Loucy (cell line): Measurements from ENCODE around the gene TTYH3.

Experiments
- H2AFZ ChIP-seq: fragments of 200-600 bp; sonication (generic); 2 replicates; pipeline ENCODE4 v1.6.0; 2016; ENCODE audit warnings: antibody characterized with exemption, mild to moderate bottlenecking, low read length, moderate library complexity
- H3F3A ChIP-seq: fragments of 200-600 bp; 2 replicates; pipeline ENCODE4 v1.6.0; 2016; ENCODE audit warnings: antibody characterized with exemption, low read depth, mild to moderate bottlenecking
- H3K27me3 ChIP-seq: fragments of 200-600 bp; sonication (generic); 2 replicates; pipeline ENCODE4 v1.6.1; 2014; ENCODE audit warnings: low read length, mild to moderate bottlenecking; ENCODE audit not compliant: insufficient read depth, poor library complexity, severe bottlenecking
- H3K36me3 ChIP-seq: fragments of 200-600 bp; sonication (generic); 2 replicates; pipeline ENCODE4 v1.6.1; 2016; ENCODE audit warnings: low read length; ENCODE audit not compliant: insufficient read depth
- H3K4me1 ChIP-seq: fragments of 200-600 bp; sonication (generic); 2 replicates; pipeline ENCODE4 v1.5.1; 2014; ENCODE audit warnings: low read length, mild to moderate bottlenecking; ENCODE audit not compliant: insufficient read depth, poor library complexity, severe bottlenecking
- H3K4me2 ChIP-seq: fragments of 200-600 bp; sonication (generic); 2 replicates; pipeline ENCODE4 v1.6.0; 2014; ENCODE audit warnings: antibody characterized with exemption, low read length, low read depth, mild to moderate bottlenecking; ENCODE audit not compliant: poor library complexity, severe bottlenecking
- H3K4me3 ChIP-seq: fragments of 200-600 bp; sonication (generic); 2 replicates; pipeline ENCODE4 v1.5.1; 2014; ENCODE audit warnings: low read length, mild to moderate bottlenecking, mixed read lengths; ENCODE audit not compliant: poor library complexity, severe bottlenecking
- H3K79me2 ChIP-seq: fragments of 200-600 bp; sonication (generic); 2 replicates; pipeline ENCODE4 v1.6.1; 2014; ENCODE audit warnings: low read length; ENCODE audit not compliant: insufficient read depth
- H3K9ac ChIP-seq: fragments of 200-600 bp; sonication (generic); 2 replicates; pipeline ENCODE4 v1.6.0; 2014; ENCODE audit warnings: mild to moderate bottlenecking, low read depth, low read length, moderate library complexity; ENCODE audit not compliant: poor library complexity, severe bottlenecking
- H3K9me2 ChIP-seq: fragments of 200-600 bp; sonication (generic); replicated peaks from 2 replicates; pipeline ENCODE4 v1.6.1; 2016; ENCODE audit warnings: low read depth, low read length, mixed read lengths
- H3K9me3 ChIP-seq: fragments of 200-600 bp; sonication (generic); 2 replicates; pipeline ENCODE4 v1.6.1; 2014; ENCODE audit warnings: mild to moderate bottlenecking, antibody characterized with exemption, low read length, low read depth; ENCODE audit not compliant: insufficient read depth
- H4K20me1 ChIP-seq: fragments of 200-600 bp; sonication (generic); 2 replicates; pipeline ENCODE4 v1.6.0; 2014; ENCODE audit warnings: antibody characterized with exemption, low read length, mild to moderate bottlenecking; ENCODE audit not compliant: insufficient read depth, poor library complexity, severe bottlenecking
- EZH2phosphoT487 ChIP-seq: fragments of 200-600 bp; IDR thresholded peaks from 2 replicates; pipeline ENCODE4 v1.6.1; 2018; ENCODE audit warnings: antibody characterized with exemption, mild to moderate bottlenecking, moderate library complexity, borderline replicate concordance
- TF ChIP-seq, protein P1 (sequence below): fragments of 200-600 bp; sonication (generic); conservative IDR thresholded peaks from 2 replicates; pipeline ENCODE4 v1.5.1; 2014; ENCODE audit warnings: mild to moderate bottlenecking, antibody characterized with exemption, low read length

Gene TTYH3

DNA sequence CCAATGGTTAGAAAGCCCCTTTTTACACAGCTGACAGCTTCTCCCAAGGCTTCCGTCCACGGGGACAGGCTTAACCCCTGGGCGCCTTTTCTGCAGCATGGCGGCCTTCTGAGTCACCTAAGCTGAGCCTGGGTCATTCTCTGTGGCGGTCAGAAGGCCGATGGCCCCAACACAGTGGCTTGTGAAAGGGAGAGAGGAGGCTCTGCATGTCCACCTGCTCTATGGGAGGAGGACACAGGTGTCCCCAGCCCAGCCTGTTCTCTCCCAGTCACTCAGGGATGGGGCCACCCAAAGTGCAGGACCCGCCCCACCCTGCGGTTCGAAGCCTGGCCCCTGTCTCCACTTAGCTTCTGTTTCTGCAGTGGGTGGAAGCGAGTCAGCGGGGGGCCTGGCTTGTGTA, 20.4 kb upstream of the TTYH3 start:
- Histone ChIP-seq H2AFZ (no peak overlapping the region), H4K20me1 (no peaks in the 10 kb centered on the region), H3K9ac (no peak overlapping the region), H3K79me2 (no peaks in the 10 kb centered on the region), H3K9me2 (no peaks in the 10 kb centered on the region), H3K4me3 (no peak overlapping the region), H3K4me2 (no peak overlapping the region), H3K27me3 (no peaks in the 10 kb centered on the region), H3K9me3 (no peaks in the 10 kb centered on the region), H3K4me1 (no peaks in the 10 kb centered on the region), H3F3A (no peaks in the 10 kb centered on the region), H3K36me3 (no peaks in the 10 kb centered on the region)
- TF ChIP-seq EZH2phosphoT487: no peak
- TF ChIP-seq, protein P1, sequence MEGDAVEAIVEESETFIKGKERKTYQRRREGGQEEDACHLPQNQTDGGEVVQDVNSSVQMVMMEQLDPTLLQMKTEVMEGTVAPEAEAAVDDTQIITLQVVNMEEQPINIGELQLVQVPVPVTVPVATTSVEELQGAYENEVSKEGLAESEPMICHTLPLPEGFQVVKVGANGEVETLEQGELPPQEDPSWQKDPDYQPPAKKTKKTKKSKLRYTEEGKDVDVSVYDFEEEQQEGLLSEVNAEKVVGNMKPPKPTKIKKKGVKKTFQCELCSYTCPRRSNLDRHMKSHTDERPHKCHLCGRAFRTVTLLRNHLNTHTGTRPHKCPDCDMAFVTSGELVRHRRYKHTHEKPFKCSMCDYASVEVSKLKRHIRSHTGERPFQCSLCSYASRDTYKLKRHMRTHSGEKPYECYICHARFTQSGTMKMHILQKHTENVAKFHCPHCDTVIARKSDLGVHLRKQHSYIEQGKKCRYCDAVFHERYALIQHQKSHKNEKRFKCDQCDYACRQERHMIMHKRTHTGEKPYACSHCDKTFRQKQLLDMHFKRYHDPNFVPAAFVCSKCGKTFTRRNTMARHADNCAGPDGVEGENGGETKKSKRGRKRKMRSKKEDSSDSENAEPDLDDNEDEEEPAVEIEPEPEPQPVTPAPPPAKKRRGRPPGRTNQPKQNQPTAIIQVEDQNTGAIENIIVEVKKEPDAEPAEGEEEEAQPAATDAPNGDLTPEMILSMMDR: no peak

GRCh38 chr7:2611922-2612321, 19.9 kb upstream of the TTYH3 start:
- Histone ChIP-seq H3K9me2 (no peaks in the 10 kb centered on the region), H3K79me2 (no peaks in the 10 kb centered on the region), H3K4me1 (no peaks in the 10 kb centered on the region), H3K9ac (no peak overlapping the region), H4K20me1 (no peaks in the 10 kb centered on the region), H3K4me3 (no peak overlapping the region), H3K27me3 (no peaks in the 10 kb centered on the region), H3K36me3 (no peaks in the 10 kb centered on the region), H3F3A (no peaks in the 10 kb centered on the region), H2AFZ (no peak overlapping the region), H3K4me2 (no peak overlapping the region), H3K9me3 (no peaks in the 10 kb centered on the region)
- no peak for TF ChIP-seq EZH2phosphoT487

DNA sequence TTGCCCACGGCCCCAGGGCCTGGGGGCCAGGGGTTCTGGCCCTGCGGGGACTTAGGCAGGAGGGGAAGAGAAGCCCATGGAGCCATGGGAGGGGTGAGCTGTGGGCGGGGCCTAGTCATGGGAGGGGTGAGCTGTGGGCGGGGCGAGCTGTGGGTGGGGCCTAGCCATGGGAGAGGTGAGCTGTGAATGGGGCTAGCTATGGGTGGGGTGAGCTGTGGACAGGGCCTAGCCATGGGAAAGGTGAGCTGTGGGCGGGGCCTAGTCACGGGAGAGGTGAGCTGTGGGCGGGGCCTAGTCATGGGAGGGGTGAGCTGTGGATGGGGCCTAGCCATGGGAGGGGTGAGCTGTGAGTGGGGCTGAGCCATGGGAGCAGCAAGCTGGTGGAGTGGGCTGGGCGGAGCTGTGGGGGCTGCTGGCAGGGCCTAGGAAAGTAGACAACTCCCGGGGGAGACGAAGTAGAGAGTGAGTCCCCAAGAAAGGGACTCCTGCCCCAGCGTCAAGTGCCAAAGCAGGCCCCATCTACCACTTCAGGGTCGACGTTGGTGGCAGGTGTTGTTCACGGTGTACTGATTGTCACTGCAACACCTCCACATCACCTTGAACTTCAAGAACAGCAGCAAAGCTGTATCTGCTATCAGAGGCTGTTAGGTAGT, 19.2 kb upstream of the TTYH3 start:
- no peaks in the 10 kb centered on the region for H3K79me2 ChIP-seq
- no peaks in the 10 kb centered on the region for H4K20me1 ChIP-seq
- H3K4me2 ChIP-seq: no peak overlapping the region
- H3K9me2 ChIP-seq: no peaks in the 10 kb centered on the region
- no peak for TF ChIP-seq EZH2phosphoT487
- TF ChIP-seq, protein P1: no peak
- H3F3A ChIP-seq: no peaks in the 10 kb centered on the region
- no peak overlapping the region for H2AFZ ChIP-seq
- H3K27me3 ChIP-seq: no peaks in the 10 kb centered on the region
- no peaks in the 10 kb centered on the region for H3K36me3 ChIP-seq
- H3K4me3 ChIP-seq: no peak overlapping the region
- H3K4me1 ChIP-seq: no peaks in the 10 kb centered on the region
- H3K9ac ChIP-seq: no peak overlapping the region
- H3K9me3 ChIP-seq: no peaks in the 10 kb centered on the region
